WERI-Rb-1 (cell line): ENCODE measurements around the gene ADAM12.
"Not testable (repeated sequence)": the region's sequence is repeated elsewhere in the genome, so short reads cannot be mapped to it uniquely, and the experiment has no call there.

Experiments used
- DNase-seq: peaks from one replicate; pipeline ENCODE4 v3.0.0-alpha.2; 2020
- H3K27ac ChIP-seq: fragments of 250-450 bp; sonication (Bioruptor Pico); 2 replicates; pipeline ENCODE4 v1.5.1; 2020; ENCODE audit warnings: mild to moderate bottlenecking, moderate library complexity
- H3K27me3 ChIP-seq: fragments of 250-450 bp; sonication (Bioruptor Pico); 2 replicates; pipeline ENCODE4 v1.5.1; 2021; ENCODE audit warnings: mild to moderate bottlenecking, low read depth, moderate library complexity; ENCODE audit not compliant: insufficient read depth, severe bottlenecking
- H3K36me3 ChIP-seq: fragments of 250-450 bp; sonication (Bioruptor Pico); 2 replicates; pipeline ENCODE4 v1.5.1; 2020; ENCODE audit warnings: mild to moderate bottlenecking, moderate library complexity
- H3K4me3 ChIP-seq: 2 replicates; pipeline ENCODE4 v1.5.1; 2011; ENCODE audit warnings: low read depth, mild to moderate bottlenecking, control low read depth, low read length
- H3K9me3 ChIP-seq: fragments of 250-450 bp; sonication (Bioruptor Pico); 2 replicates; pipeline ENCODE4 v1.5.1; 2021; ENCODE audit warnings: mild to moderate bottlenecking, moderate library complexity; ENCODE audit not compliant: severe bottlenecking
- CTCF ChIP-seq: IDR thresholded peaks from 2 replicates; pipeline ENCODE4 v1.5.1; 2011; ENCODE audit warnings: low read depth, mild to moderate bottlenecking, control low read depth, inconsistent platforms, low read length

Gene ADAM12

GRCh38 chr10:126250527-126251310 is 137.6 kb downstream of the ADAM12 start:
- Histone ChIP-seq H3K36me3 (no peaks in the 10 kb centered on the region), H3K9me3 (no peaks in the 10 kb centered on the region), H3K27me3 (no peaks in the 10 kb centered on the region), H3K4me3 (no peak overlapping the region), H3K27ac (no peak overlapping the region)
- TF ChIP-seq CTCF, result no peak
- no peak for DNase-seq

GRCh38 chr10:126250045-126250444 is 138.2 kb downstream of the ADAM12 start:
- H3K9me3 ChIP-seq, result no peaks in the 10 kb centered on the region
- H3K27ac ChIP-seq, result no peak overlapping the region
- no peak for DNase-seq
- H3K27me3 ChIP-seq, result no peaks in the 10 kb centered on the region
- TF ChIP-seq CTCF, result no peak
- no peak overlapping the region for H3K4me3 ChIP-seq
- no peaks in the 10 kb centered on the region for H3K36me3 ChIP-seq

GRCh38 chr10:126247446-126247975 is 140.8 kb downstream of the ADAM12 start:
- no peak overlapping the region for H3K27ac ChIP-seq
- H3K9me3 ChIP-seq, result no peaks in the 10 kb centered on the region
- no peaks in the 10 kb centered on the region for H3K36me3 ChIP-seq
- DNase-seq, result no peak
- no peak for TF ChIP-seq CTCF
- no peak overlapping the region for H3K4me3 ChIP-seq
- no peaks in the 10 kb centered on the region for H3K27me3 ChIP-seq

- not testable (repeated sequence) for H3K9me3 ChIP-seq, H3K36me3 ChIP-seq, H3K27me3 ChIP-seq, H3K27ac ChIP-seq, H3K4me3 ChIP-seq, DNase-seq
Observed at GRCh38 chr10:126246396-126246795, 141.9 kb downstream of the ADAM12 start.

GRCh38 chr10:126245501-126245900 is 142.8 kb downstream of the ADAM12 start:
- Histone ChIP-seq H3K9me3 (no peaks in the 10 kb centered on the region), H3K27ac (no peak overlapping the region), H3K36me3 (no peaks in the 10 kb centered on the region), H3K27me3 (no peaks in the 10 kb centered on the region), H3K4me3 (no peak overlapping the region)
- DNase-seq, result no peak
- TF ChIP-seq CTCF, result no peak

- no peak overlapping the region for H3K27ac ChIP-seq
- DNase-seq, result no peak
- TF ChIP-seq CTCF, result no peak
- no peak overlapping the region for H3K4me3 ChIP-seq
- no peaks in the 10 kb centered on the region for H3K27me3 ChIP-seq
- no peaks in the 10 kb centered on the region for H3K9me3 ChIP-seq
- H3K36me3 ChIP-seq, result no peaks in the 10 kb centered on the region
Observed at GRCh38 chr10:126243971-126244370, 144.3 kb downstream of the ADAM12 start.
